GM15510 (cell line): Measurements from ENCODE around the gene DLGAP5.
A peak's percentile ranks its signal among the peaks of the same experiment; 100 is the strongest.

Experiments used
- POLR2A ChIP-seq: IDR thresholded peaks from 3 replicates; pipeline ENCODE4 v1.6.1; 2011; ENCODE audit warnings: borderline replicate concordance; ENCODE audit not compliant: insufficient read length; ENCODE audit errors: extremely low read depth

DLGAP5 gene

GRCh38 chr14:55116246-55117030, 74.9 kb downstream of the DLGAP5 start:
- TF ChIP-seq POLR2A = no peak

GRCh38 chr14:55115861-55116245, 75.5 kb downstream of the DLGAP5 start:
- TF ChIP-seq POLR2A = no peak

GRCh38 chr14:55115460-55115859, 75.9 kb downstream of the DLGAP5 start:
- TF ChIP-seq POLR2A = no peak

- TF ChIP-seq POLR2A = no peak
These were observed 76.7 kb downstream of the DLGAP5 start for GRCh38 chr14:55114720-55115119.

GRCh38 chr14:55111122-55111708, 80.2 kb downstream of the DLGAP5 start:
- TF ChIP-seq POLR2A = no peak

GRCh38 chr14:55109836-55110235, 81.5 kb downstream of the DLGAP5 start:
- no peak for TF ChIP-seq POLR2A

- TF ChIP-seq POLR2A = no peak
These were observed 83.4 kb downstream of the DLGAP5 start for GRCh38 chr14:55107766-55108554.

GRCh38 chr14:55105991-55106390, 85.4 kb downstream of the DLGAP5 start:
- TF ChIP-seq POLR2A = no peak

- TF ChIP-seq POLR2A = no peak
These were observed 87.1 kb downstream of the DLGAP5 start for GRCh38 chr14:55103971-55104954.

GRCh38 chr14:55103005-55103640, 88.3 kb downstream of the DLGAP5 start:
- TF ChIP-seq POLR2A = no peak

GRCh38 chr14:55102141-55102621, 89.2 kb downstream of the DLGAP5 start:
- TF ChIP-seq POLR2A = peak; percentile 72

GRCh38 chr14:55101698-55102097, 89.7 kb downstream of the DLGAP5 start:
- no peak for TF ChIP-seq POLR2A

- no peak for TF ChIP-seq POLR2A
These were observed 91.6 kb downstream of the DLGAP5 start for GRCh38 chr14:55099756-55100155.

- TF ChIP-seq POLR2A = no peak
These were observed 92.9 kb downstream of the DLGAP5 start for GRCh38 chr14:55098561-55098898.
